Measurements from ENCODE around the gene TM9SF3. TPM values are rescaled to one million over a fixed set of nuclear protein-coding genes. Genes with fewer than 3 reads are reported as not detected.
"Not testable (repeated sequence)": the region's sequence is repeated elsewhere in the genome, so short reads cannot be mapped to it uniquely, and the experiment has no call there.

TM9SF3 gene
- polyA plus RNA-seq, 1 donor, result 221 TPM

GRCh38 chr10:96570983-96571964, 15.5 kb downstream of the TM9SF3 start:
- DNase-seq, result no peak

- DNase-seq, result no peak
Measured at GRCh38 chr10:96570511-96570910, 16.3 kb downstream of the TM9SF3 start.

GRCh38 chr10:96568402-96568801, 18.4 kb downstream of the TM9SF3 start:
- DNase-seq, result no peak

GRCh38 chr10:96565774-96566173, 21.0 kb downstream of the TM9SF3 start:
- no peak for DNase-seq

GRCh38 chr10:96560966-96561887, 25.6 kb downstream of the TM9SF3 start:
- no peak for DNase-seq

- DNase-seq, result no peak
Measured at GRCh38 chr10:96560489-96560888, 26.3 kb downstream of the TM9SF3 start.

GRCh38 chr10:96556003-96556402, 30.8 kb downstream of the TM9SF3 start:
- peak; percentile 3 for DNase-seq

GRCh38 chr10:96555330-96555729, 31.5 kb downstream of the TM9SF3 start:
- no peak for DNase-seq

- no peak for DNase-seq
Measured at GRCh38 chr10:96548589-96548988, 38.2 kb downstream of the TM9SF3 start.

GRCh38 chr10:96545558-96545957, 41.3 kb downstream of the TM9SF3 start:
- not testable (repeated sequence) for DNase-seq

- DNase-seq, result no peak
Measured at GRCh38 chr10:96541921-96542320, 44.9 kb downstream of the TM9SF3 start.

GRCh38 chr10:96540240-96540639, 46.6 kb downstream of the TM9SF3 start:
- DNase-seq, result no peak

GRCh38 chr10:96538683-96539082, 48.1 kb downstream of the TM9SF3 start:
- DNase-seq, result no peak

GRCh38 chr10:96536129-96536528, 50.7 kb downstream of the TM9SF3 start:
- no peak for DNase-seq

GRCh38 chr10:96532523-96532922, 54.3 kb downstream of the TM9SF3 start:
- DNase-seq, result no peak

GRCh38 chr10:96529634-96530279, 57.1 kb downstream of the TM9SF3 start:
- DNase-seq, result no peak

GRCh38 chr10:96524741-96525140, 62.1 kb downstream of the TM9SF3 start:
- DNase-seq, result no peak

GRCh38 chr10:96517284-96517683, 69.5 kb downstream of the TM9SF3 start:
- DNase-seq, result no peak

GRCh38 chr10:96516337-96516736, 70.5 kb downstream of the TM9SF3 start:
- DNase-seq, result no peak

GRCh38 chr10:96513698-96514561, 72.9 kb downstream of the TM9SF3 start, which contains the start of gene TLL2:
Gene TLL2, minus strand, starts transcription at chr10:96513926. Its CDS starts 241 bp downstream, at chr10:96513685.
- DNase-seq, result peak; percentile 68

GRCh38 chr10:96513305-96513697, 73.5 kb downstream of the TM9SF3 start:
- no peak for DNase-seq
